Testis (tissue), 2 donors: ENCODE data around the gene DDX54.

Source experiments
- POLR2A ChIP-seq: fragments of 450-650 bp; IDR thresholded peaks from one replicate; pipeline ENCODE4 v1.6.1; 2017; ENCODE audit warnings: antibody characterized with exemption, mild to moderate bottlenecking, moderate library complexity
- TF ChIP-seq, protein P1 (sequence below), 3 experiments: fragments of 450-650 bp in 2 of 3; fragments of 200-600 bp in 1 of 3; sonication (generic) in 1 of 3; IDR thresholded peaks; one replicate each; pipeline ENCODE4 v1.5.1; 2016 to 2019; ENCODE audit warnings: antibody characterized with exemption in 3 of 3, mild to moderate bottlenecking in 2 of 3, moderate library complexity in 1 of 3

- TF ChIP-seq, protein P1, sequence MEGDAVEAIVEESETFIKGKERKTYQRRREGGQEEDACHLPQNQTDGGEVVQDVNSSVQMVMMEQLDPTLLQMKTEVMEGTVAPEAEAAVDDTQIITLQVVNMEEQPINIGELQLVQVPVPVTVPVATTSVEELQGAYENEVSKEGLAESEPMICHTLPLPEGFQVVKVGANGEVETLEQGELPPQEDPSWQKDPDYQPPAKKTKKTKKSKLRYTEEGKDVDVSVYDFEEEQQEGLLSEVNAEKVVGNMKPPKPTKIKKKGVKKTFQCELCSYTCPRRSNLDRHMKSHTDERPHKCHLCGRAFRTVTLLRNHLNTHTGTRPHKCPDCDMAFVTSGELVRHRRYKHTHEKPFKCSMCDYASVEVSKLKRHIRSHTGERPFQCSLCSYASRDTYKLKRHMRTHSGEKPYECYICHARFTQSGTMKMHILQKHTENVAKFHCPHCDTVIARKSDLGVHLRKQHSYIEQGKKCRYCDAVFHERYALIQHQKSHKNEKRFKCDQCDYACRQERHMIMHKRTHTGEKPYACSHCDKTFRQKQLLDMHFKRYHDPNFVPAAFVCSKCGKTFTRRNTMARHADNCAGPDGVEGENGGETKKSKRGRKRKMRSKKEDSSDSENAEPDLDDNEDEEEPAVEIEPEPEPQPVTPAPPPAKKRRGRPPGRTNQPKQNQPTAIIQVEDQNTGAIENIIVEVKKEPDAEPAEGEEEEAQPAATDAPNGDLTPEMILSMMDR (IDR thresholded peaks at IDR 0.05) = no peak
- TF ChIP-seq POLR2A = no peak
Observed at GRCh38 chr12:113146999-113147398, 38.3 kb downstream of the DDX54 start.
